Measurements from ENCODE around the gene CAMK2G.

Gene CAMK2G

GRCh38 chr10:73828161-73828560, 46.2 kb downstream of the CAMK2G start:
- H3K27me3 ChIP-seq (ENCODE audit: low read depth, low read length): no peaks in the 10 kb centered on the region
- H3K4me1 ChIP-seq (ENCODE audit: control insufficient read depth in 1 of 2, insufficient read depth in 2 of 2, low read length in 2 of 2): no peaks in the 10 kb centered on the region
- no peaks in the 10 kb centered on the region for H3K9me3 ChIP-seq (ENCODE audit: control insufficient read depth in 1 of 2, low read length in 2 of 2)
- no peak overlapping the region for H3K4me3 ChIP-seq (ENCODE audit: low read depth in 1 of 2, low read length in 2 of 2)
- H3K27ac ChIP-seq (ENCODE audit: low read length): no peak overlapping the region
- peaks cover 23 to 49% of the 10 kb centered on the region in 2 donors for H3K36me3 ChIP-seq (ENCODE audit: control insufficient read depth in 1 of 2, insufficient read depth in 2 of 2, low read length in 2 of 2)

GRCh38 chr10:73827346-73828089, 46.8 kb downstream of the CAMK2G start:
- Histone ChIP-seq H3K4me3 (ENCODE audit: low read depth in 1 of 2, low read length in 2 of 2) (no peak overlapping the region), H3K4me1 (ENCODE audit: control insufficient read depth in 1 of 2, insufficient read depth in 2 of 2, low read length in 2 of 2) (no peaks in the 10 kb centered on the region), H3K27ac (ENCODE audit: low read length) (no peak overlapping the region), H3K36me3 (ENCODE audit: control insufficient read depth in 1 of 2, insufficient read depth in 2 of 2, low read length in 2 of 2) (peaks cover 24 to 53% of the 10 kb centered on the region in 2 donors), H3K9me3 (ENCODE audit: control insufficient read depth in 1 of 2, low read length in 2 of 2) (no peaks in the 10 kb centered on the region), H3K27me3 (ENCODE audit: low read depth, low read length) (no peaks in the 10 kb centered on the region)

- H3K4me3 ChIP-seq (ENCODE audit: low read depth in 1 of 2, low read length in 2 of 2): no peak overlapping the region
- no peak overlapping the region for H3K27ac ChIP-seq (ENCODE audit: low read length)
- H3K27me3 ChIP-seq (ENCODE audit: low read depth, low read length): no peaks in the 10 kb centered on the region
- H3K9me3 ChIP-seq (ENCODE audit: control insufficient read depth in 1 of 2, low read length in 2 of 2): no peaks in the 10 kb centered on the region
- H3K36me3 ChIP-seq (ENCODE audit: control insufficient read depth in 1 of 2, insufficient read depth in 2 of 2, low read length in 2 of 2): peaks cover 35 to 69% of the 10 kb centered on the region in 2 donors
- no peaks in the 10 kb centered on the region for H3K4me1 ChIP-seq (ENCODE audit: control insufficient read depth in 1 of 2, insufficient read depth in 2 of 2, low read length in 2 of 2)
Observed at GRCh38 chr10:73824146-73824725, 50.1 kb downstream of the CAMK2G start.

- Histone ChIP-seq H3K27me3 (ENCODE audit: low read depth, low read length) (no peaks in the 10 kb centered on the region), H3K27ac (ENCODE audit: low read length) (no peak overlapping the region), H3K4me1 (ENCODE audit: control insufficient read depth in 1 of 2, insufficient read depth in 2 of 2, low read length in 2 of 2) (no peaks in the 10 kb centered on the region), H3K36me3 (ENCODE audit: control insufficient read depth in 1 of 2, insufficient read depth in 2 of 2, low read length in 2 of 2) (peaks cover 30 to 72% of the 10 kb centered on the region in 2 donors), H3K4me3 (ENCODE audit: low read depth in 1 of 2, low read length in 2 of 2) (no peak overlapping the region), H3K9me3 (ENCODE audit: control insufficient read depth in 1 of 2, low read length in 2 of 2) (no peaks in the 10 kb centered on the region)
Observed at GRCh38 chr10:73823391-73823790, 51.0 kb downstream of the CAMK2G start.

GRCh38 chr10:73819513-73820093, 54.8 kb downstream of the CAMK2G start:
- Histone ChIP-seq H3K27me3 (ENCODE audit: low read depth, low read length) (no peaks in the 10 kb centered on the region), H3K4me3 (ENCODE audit: low read depth in 1 of 2, low read length in 2 of 2) (no peak overlapping the region), H3K4me1 (ENCODE audit: control insufficient read depth in 1 of 2, insufficient read depth in 2 of 2, low read length in 2 of 2) (peaks cover 3 to 11% of the 10 kb centered on the region in 2 donors), H3K9me3 (ENCODE audit: control insufficient read depth in 1 of 2, low read length in 2 of 2) (no peaks in the 10 kb centered on the region), H3K27ac (ENCODE audit: low read length) (no peak overlapping the region), H3K36me3 (ENCODE audit: control insufficient read depth in 1 of 2, insufficient read depth in 2 of 2, low read length in 2 of 2) (peaks cover 32 to 71% of the 10 kb centered on the region in 2 donors)

- H3K4me1 ChIP-seq (ENCODE audit: control insufficient read depth in 1 of 2, insufficient read depth in 2 of 2, low read length in 2 of 2): peaks cover 3 to 11% of the 10 kb centered on the region in 2 donors
- H3K27me3 ChIP-seq (ENCODE audit: low read depth, low read length): no peaks in the 10 kb centered on the region
- no peak overlapping the region for H3K4me3 ChIP-seq (ENCODE audit: low read depth in 1 of 2, low read length in 2 of 2)
- H3K9me3 ChIP-seq (ENCODE audit: control insufficient read depth in 1 of 2, low read length in 2 of 2): no peaks in the 10 kb centered on the region
- H3K36me3 ChIP-seq (ENCODE audit: control insufficient read depth in 1 of 2, insufficient read depth in 2 of 2, low read length in 2 of 2): peaks cover 29 to 70% of the 10 kb centered on the region in 2 donors
- no peak overlapping the region for H3K27ac ChIP-seq (ENCODE audit: low read length)
Observed at GRCh38 chr10:73819081-73819480, 55.3 kb downstream of the CAMK2G start.

GRCh38 chr10:73818402-73818801, 56.0 kb downstream of the CAMK2G start:
- H3K4me1 ChIP-seq (ENCODE audit: control insufficient read depth in 1 of 2, insufficient read depth in 2 of 2, low read length in 2 of 2): peaks cover 3 to 11% of the 10 kb centered on the region in 2 donors
- H3K9me3 ChIP-seq (ENCODE audit: control insufficient read depth in 1 of 2, low read length in 2 of 2): no peaks in the 10 kb centered on the region
- H3K36me3 ChIP-seq (ENCODE audit: control insufficient read depth in 1 of 2, insufficient read depth in 2 of 2, low read length in 2 of 2): peaks cover 23 to 69% of the 10 kb centered on the region in 2 donors
- H3K27ac ChIP-seq (ENCODE audit: low read length): no peak overlapping the region
- H3K27me3 ChIP-seq (ENCODE audit: low read depth, low read length): no peaks in the 10 kb centered on the region
- no peak overlapping the region for H3K4me3 ChIP-seq (ENCODE audit: low read depth in 1 of 2, low read length in 2 of 2)

GRCh38 chr10:73817826-73818225, 56.5 kb downstream of the CAMK2G start:
- H3K27ac ChIP-seq (ENCODE audit: low read length): no peak overlapping the region

GRCh38 chr10:73816917-73817729, 57.2 kb downstream of the CAMK2G start:
- peaks cover 23 to 68% of the 10 kb centered on the region in 2 donors for H3K36me3 ChIP-seq (ENCODE audit: control insufficient read depth in 1 of 2, insufficient read depth in 2 of 2, low read length in 2 of 2)
- no peak overlapping the region for H3K4me3 ChIP-seq (ENCODE audit: low read depth in 1 of 2, low read length in 2 of 2)
- no peaks in the 10 kb centered on the region for H3K27me3 ChIP-seq (ENCODE audit: low read depth, low read length)
- peaks cover 3 to 11% of the 10 kb centered on the region in 2 donors for H3K4me1 ChIP-seq (ENCODE audit: control insufficient read depth in 1 of 2, insufficient read depth in 2 of 2, low read length in 2 of 2)
- H3K9me3 ChIP-seq (ENCODE audit: control insufficient read depth in 1 of 2, low read length in 2 of 2): no peaks in the 10 kb centered on the region
- H3K27ac ChIP-seq (ENCODE audit: low read length): no peak overlapping the region

More at GRCh38 chr10:73817826-73818225, 56.5 kb downstream of the CAMK2G start:
- no peaks in the 10 kb centered on the region for H3K27me3 ChIP-seq (ENCODE audit: low read depth, low read length)
- peaks cover 26 to 70% of the 10 kb centered on the region in 2 donors for H3K36me3 ChIP-seq (ENCODE audit: control insufficient read depth in 1 of 2, insufficient read depth in 2 of 2, low read length in 2 of 2)
- no peak overlapping the region for H3K4me3 ChIP-seq (ENCODE audit: low read depth in 1 of 2, low read length in 2 of 2)
- H3K4me1 ChIP-seq (ENCODE audit: control insufficient read depth in 1 of 2, insufficient read depth in 2 of 2, low read length in 2 of 2): peaks cover 3 to 11% of the 10 kb centered on the region in 2 donors
- H3K9me3 ChIP-seq (ENCODE audit: control insufficient read depth in 1 of 2, low read length in 2 of 2): no peaks in the 10 kb centered on the region

- H3K27ac ChIP-seq (ENCODE audit: low read length): no peak overlapping the region
- H3K27me3 ChIP-seq (ENCODE audit: low read depth, low read length): no peaks in the 10 kb centered on the region
- H3K36me3 ChIP-seq (ENCODE audit: control insufficient read depth in 1 of 2, insufficient read depth in 2 of 2, low read length in 2 of 2): peaks cover 15 to 58% of the 10 kb centered on the region in 2 donors
- peaks cover 3 to 11% of the 10 kb centered on the region in 2 donors for H3K4me1 ChIP-seq (ENCODE audit: control insufficient read depth in 1 of 2, insufficient read depth in 2 of 2, low read length in 2 of 2)
- H3K4me3 ChIP-seq (ENCODE audit: low read depth in 1 of 2, low read length in 2 of 2): no peak overlapping the region
- H3K9me3 ChIP-seq (ENCODE audit: control insufficient read depth in 1 of 2, low read length in 2 of 2): no peaks in the 10 kb centered on the region
Observed at GRCh38 chr10:73815719-73816030, 58.7 kb downstream of the CAMK2G start.

Data from muscle layer of duodenum (tissue), 2 donors.